AG09319 (cell line): ENCODE results near the gene UMOD.

Experiments
- DNase-seq: peaks from one replicate; pipeline ENCODE4 v3.0.0-alpha.2; 2010; ENCODE audit warnings: low read depth; ENCODE audit errors: extremely low read depth
- CTCF ChIP-seq: IDR thresholded peaks from 2 replicates; pipeline ENCODE4 v1.5.1; 2011; ENCODE audit warnings: low read depth, mild to moderate bottlenecking, inconsistent platforms, low read length, moderate library complexity

UMOD gene

DNA sequence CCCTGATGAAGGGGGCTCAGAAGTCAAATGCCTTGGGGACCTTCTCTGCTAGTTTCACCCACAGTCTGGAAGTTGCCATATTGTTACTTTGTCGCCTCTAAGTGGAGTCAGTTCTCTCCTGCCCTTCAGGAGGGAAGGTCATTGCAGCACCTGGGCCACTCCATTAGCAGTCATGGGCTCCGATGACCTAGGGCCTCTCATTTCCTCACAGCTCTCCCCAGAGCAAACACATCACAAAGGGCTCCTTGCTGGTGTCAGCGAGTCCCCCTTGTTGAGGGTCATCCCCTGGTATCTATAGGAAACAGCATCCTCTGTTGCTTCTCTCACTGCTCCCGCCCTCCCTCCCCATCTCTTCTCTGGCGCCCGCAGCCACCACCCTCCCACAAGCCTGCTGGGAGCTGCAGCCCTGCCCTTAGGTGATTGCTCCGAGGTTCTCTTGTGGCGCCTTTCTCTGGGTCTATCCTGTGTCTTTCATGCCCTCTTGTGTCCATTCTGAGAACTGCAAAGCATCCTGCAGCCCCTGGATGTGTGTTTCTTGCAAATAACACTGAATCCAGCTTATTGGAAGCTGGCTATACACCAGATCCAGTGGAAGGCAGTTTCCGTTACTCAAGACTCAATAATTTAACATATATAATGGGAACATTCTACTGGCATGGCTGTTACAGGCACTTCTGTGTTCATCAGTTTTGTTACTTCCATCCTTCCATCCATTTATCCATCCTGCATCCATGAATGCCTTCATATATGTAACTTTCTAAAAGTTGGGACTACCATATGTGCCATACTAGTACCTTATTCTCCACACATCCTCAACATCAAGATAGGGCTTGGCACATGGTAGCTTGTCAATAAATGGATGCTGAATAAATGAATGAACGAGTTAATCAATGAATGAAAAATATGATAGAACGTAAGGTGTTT, 30.9 kb upstream of the UMOD start:
- TF ChIP-seq CTCF: peak; percentile 80
- peak; percentile 7 for DNase-seq

DNA sequence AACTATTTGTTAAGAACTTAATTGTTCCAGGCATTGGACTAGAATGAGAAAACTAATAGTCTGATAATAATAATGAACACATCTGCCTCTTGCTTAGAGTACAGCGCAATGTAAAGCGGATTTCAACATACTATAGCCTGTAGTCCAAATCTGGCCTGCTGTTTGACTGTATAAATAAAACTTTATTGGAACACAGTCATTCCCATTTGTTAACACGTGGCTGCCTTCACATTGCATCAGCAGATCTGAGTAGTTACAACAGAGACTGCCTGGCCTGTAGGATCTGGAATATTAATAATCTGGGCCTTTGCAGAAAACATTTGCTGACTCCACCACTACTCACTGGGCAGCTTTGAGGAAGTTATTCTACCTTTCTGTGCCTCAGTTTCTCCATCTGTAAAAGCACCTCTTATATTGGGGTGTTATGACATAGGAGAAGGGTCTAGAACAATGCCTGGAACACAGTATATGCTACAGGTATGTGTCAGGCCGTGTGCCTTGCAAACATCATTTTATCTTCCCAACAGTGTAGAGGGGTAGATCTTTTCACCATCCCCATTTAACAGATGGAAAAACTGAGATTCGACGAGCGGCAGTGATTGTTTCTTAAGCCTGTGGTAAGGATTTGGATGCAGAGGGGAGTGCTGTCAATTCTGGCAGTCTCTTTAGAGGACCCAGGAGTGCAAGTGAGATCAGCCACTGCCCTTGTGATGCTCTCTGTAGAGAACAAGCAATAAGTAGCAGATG, 29.9 kb upstream of the UMOD start:
- TF ChIP-seq CTCF: no peak
- no peak for DNase-seq

GRCh38 chr16:20380782-20381181, 28.3 kb upstream of the UMOD start:
- TF ChIP-seq CTCF: no peak
- no peak for DNase-seq

- no peak for DNase-seq
- TF ChIP-seq CTCF: no peak
These were observed 24.7 kb upstream of the UMOD start for GRCh38 chr16:20377181-20377580.

- DNase-seq: no peak
- no peak for TF ChIP-seq CTCF
These were observed 20.2 kb upstream of the UMOD start for GRCh38 chr16:20372701-20373100.

GRCh38 chr16:20369452-20370054, 17.0 kb upstream of the UMOD start:
- DNase-seq: no peak
- TF ChIP-seq CTCF: no peak

GRCh38 chr16:20364051-20364450, 11.5 kb upstream of the UMOD start:
- no peak for DNase-seq
- no peak for TF ChIP-seq CTCF
